Stimulated activated CD8-positive, alpha-beta memory T cell treated with anti-CD3 and anti-CD28 coated beads, Interleukin-12 subunit alpha, Interleukin-12 subunit beta, amount 100 ng/mL, for 1 hour (primary cell): ENCODE measurements around the gene MORN4.

Experiments used
- DNase-seq: peaks from one replicate; pipeline ENCODE4 v3.0.0-alpha.2; 2020; ENCODE audit warnings: low read depth

The MORN4 gene

DNA sequence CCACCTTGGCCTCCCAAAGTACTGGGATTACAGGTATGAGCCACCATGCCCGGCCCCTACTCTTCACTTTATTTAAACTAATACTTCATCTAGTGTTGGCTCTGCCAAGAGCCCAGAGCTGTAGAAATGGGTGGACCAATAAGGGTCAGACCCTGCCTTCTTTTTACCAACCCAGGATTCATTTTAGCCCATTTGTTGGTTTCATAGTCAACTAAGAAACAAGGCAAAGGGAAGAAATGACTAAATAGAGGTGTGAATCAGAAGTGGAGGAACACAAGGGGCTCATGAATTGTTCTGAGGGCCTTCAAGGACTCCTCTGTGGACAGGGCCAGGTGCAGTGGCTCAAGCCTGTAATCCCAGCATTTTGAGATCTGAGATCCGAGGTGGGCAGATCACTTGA is 59.6 kb downstream of the MORN4 start:
- no peak for DNase-seq

- DNase-seq: no peak
Observed at GRCh38 chr10:97573021-97573420, 60.3 kb downstream of the MORN4 start.

GRCh38 chr10:97572214-97572989 is 60.9 kb downstream of the MORN4 start, which contains the start of gene ANKRD2:
Gene ANKRD2, plus strand, starts transcription at chr10:97572779. Its CDS starts 10 bp downstream, at chr10:97572789.
- DNase-seq: peak; percentile 18

DNA sequence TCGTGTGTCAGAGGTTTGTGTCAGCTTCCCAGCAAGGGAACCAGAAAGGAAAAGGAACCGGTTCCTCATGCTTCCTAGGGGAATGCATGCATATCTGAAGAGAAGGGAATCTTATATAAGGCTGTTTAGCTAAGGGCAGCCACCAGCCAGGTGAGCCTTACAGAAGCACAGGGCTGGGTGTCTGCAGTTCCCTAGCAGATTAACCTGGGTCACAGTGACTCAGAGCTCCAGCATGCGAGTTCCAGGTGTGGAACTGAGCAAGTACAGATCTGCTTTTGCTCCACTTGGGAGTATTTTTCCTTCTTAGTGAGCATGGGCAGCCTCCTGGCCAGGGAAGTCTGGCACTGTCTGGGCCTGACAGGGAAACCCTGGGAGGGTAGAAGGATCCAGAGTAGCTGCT is 61.7 kb downstream of the MORN4 start:
- DNase-seq: no peak

GRCh38 chr10:97570789-97571471 is 62.4 kb downstream of the MORN4 start:
- DNase-seq: no peak

GRCh38 chr10:97570146-97570788 is 63.0 kb downstream of the MORN4 start:
- DNase-seq: no peak

DNA sequence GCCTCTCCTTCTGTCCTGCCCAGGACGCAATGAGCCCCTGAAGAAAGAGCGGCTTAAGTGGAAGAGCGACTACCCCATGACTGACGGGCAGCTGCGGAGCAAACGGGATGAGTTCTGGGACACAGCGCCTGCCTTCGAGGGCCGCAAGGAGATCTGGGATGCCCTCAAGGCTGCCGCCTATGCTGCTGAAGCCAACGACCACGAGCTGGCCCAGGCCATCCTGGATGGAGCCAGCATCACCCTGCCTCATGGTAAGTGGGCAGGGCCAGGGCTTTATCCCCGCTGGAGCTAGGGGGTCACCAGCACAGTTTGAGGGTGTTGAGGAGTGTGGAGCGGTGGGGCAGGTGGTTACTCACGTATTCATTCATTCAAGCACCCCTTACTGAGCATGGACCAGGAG is 65.4 kb downstream of the MORN4 start:
- no peak for DNase-seq

DNA sequence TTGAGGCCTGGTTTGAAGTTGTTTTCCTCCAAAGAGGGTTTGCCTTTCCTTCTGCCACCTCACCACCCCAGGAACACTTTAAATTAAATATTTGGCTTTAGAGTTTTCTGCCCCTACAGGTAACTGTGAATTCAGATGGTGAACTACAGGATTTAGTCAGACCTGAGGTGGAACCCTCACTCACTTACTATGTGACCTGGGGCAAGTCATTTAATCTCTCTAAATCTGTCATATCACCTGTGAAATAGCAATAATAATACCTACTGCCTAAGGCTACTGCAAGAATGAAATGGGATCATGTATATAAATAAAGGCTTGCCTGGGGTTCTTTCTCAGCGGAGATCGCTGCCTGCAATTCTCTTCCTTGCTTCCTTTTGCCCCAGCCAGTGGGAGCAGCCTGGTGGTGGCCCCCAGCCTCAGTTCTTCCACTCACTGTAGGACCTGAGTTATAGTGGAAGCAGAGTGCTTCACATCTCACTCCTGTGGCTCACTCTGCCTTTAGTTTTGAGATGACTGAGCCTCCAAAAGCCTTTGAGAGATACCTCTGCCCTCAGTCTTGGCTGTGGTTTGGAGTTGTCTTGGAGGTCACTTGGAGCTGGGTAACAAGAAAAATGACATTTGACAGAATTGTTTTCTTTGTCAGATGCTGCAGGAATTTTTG is 66.8 kb downstream of the MORN4 start:
- no peak for DNase-seq

- DNase-seq: no peak
Observed at GRCh38 chr10:97564776-97565175, 68.5 kb downstream of the MORN4 start.
